Measurements from ENCODE around the gene AXIN1. TPM values are rescaled to one million over a fixed set of nuclear protein-coding genes. Genes with fewer than 3 reads are reported as not detected.

The AXIN1 gene
- total RNA-seq, 2 experiments from 2014 or later = 30.9 to 32.5 TPM

- no peaks in the 10 kb centered on the region for H3K4me1 Mint-ChIP-seq
- DNase-seq = no peak
- no peaks in the 10 kb centered on the region for H3K36me3 Mint-ChIP-seq
- no peaks in the 10 kb centered on the region for H3K27me3 Mint-ChIP-seq
- ATAC-seq (ENCODE audit: low read depth) = no peak
- no peak overlapping the region for H3K4me3 Mint-ChIP-seq
- no peaks in the 10 kb centered on the region for H3K9me3 Mint-ChIP-seq
- H3K27ac Mint-ChIP-seq = no peak overlapping the region
- POLR2A ChIA-PET = no interaction called here
These were observed 107.4 kb downstream of the AXIN1 start for GRCh38 chr16:245105-245504.

DNA sequence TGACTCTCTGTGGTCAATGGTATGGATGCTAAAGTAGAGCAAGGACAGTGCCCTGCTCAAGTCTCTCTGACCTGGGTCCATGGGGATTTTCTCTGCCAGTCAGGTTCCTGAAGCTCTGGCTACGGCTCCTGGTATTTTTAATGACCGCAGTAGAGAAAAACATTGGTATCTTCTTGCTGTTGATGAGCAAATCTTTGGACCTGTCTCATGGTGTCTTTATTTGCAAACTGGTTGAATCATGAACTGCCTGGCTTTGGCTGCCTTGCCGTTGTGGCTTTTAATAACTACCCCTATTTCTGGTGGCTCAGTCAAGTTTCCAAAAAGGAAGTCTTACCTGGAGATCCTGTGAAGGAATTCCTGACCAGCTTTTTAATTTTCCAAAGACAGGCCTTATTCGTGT lies 109.2 kb downstream of the AXIN1 start:
- H3K27me3 Mint-ChIP-seq = no peaks in the 10 kb centered on the region
- H3K27ac Mint-ChIP-seq = no peak overlapping the region
- peaks cover 3% of the 10 kb centered on the region for H3K4me1 Mint-ChIP-seq
- H3K9me3 Mint-ChIP-seq = no peaks in the 10 kb centered on the region
- no peak for ATAC-seq (ENCODE audit: low read depth)
- H3K36me3 Mint-ChIP-seq = no peaks in the 10 kb centered on the region
- DNase-seq = no peak
- POLR2A ChIA-PET = interaction anchor here (1.8 kb wide), 1 partner anchor 15 kb away, joined by 10 read pairs; the partner anchor contains the start of gene LUC7L
- no peak overlapping the region for H3K4me3 Mint-ChIP-seq

DNA sequence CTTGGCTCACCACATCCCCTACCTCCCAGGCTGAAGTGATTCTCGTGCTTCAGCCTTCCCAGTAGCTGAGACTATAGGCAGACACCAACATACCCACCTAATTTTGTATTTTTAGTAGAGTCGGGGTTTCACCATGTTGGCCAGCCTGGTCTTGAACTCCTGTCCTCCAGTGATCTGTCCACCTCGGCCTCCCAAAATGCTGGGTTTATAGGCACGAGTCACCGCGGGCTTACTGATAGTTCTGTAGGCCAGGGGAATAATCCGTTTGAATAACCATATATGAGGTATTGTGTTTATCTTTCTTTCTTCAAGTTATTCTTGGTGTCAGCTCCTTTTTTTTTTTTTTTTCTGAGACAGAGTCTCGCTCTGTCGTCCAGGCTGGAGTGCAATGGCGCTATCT lies 110.2 kb downstream of the AXIN1 start:
- H3K9me3 Mint-ChIP-seq = no peaks in the 10 kb centered on the region
- no peak overlapping the region for H3K27ac Mint-ChIP-seq
- no peak overlapping the region for H3K4me3 Mint-ChIP-seq
- no peaks in the 10 kb centered on the region for H3K36me3 Mint-ChIP-seq
- DNase-seq (no peak), ATAC-seq (ENCODE audit: low read depth) (no peak)
- POLR2A ChIA-PET = interaction anchor here (0.5 to 1.8 kb wide), 2 partner anchors 13 to 42 kb away, joined by 5 to 10 read pairs; partner anchors contain the start of gene LUC7L
- peaks cover 2% of the 10 kb centered on the region for H3K27me3 Mint-ChIP-seq
- peaks cover 3% of the 10 kb centered on the region for H3K4me1 Mint-ChIP-seq

GRCh38 chr16:240559-240958 lies 112.0 kb downstream of the AXIN1 start:
- Mint-ChIP-seq H3K9me3 (no peaks in the 10 kb centered on the region), H3K36me3 (peaks cover 1% of the 10 kb centered on the region), H3K27ac (no peak overlapping the region), H3K27me3 (peaks cover 2% of the 10 kb centered on the region), H3K4me1 (peaks cover 4% of the 10 kb centered on the region), H3K4me3 (no peak overlapping the region)
- POLR2A ChIA-PET = interaction anchor here (0.6 kb wide), 1 partner anchor 20 kb away, joined by 5 read pairs; no protein-coding TSS in a partner anchor
- DNase-seq = no peak
- ATAC-seq (ENCODE audit: low read depth) = no peak

DNA sequence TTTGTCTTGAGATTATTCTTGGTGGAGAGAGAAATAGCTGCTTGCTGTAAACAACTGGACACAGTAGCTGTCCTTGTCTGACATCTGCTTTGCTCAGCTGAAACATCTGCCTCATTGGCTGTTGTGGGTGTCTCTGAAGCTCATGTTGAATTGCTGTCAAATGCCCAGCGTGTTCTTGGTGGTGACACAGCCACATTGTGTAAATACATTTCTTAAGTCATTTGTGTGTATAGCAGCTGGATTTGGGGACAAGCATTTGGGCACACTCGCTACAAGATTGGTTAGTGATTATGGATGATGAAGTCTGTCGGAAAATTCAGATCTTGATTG lies 112.6 kb downstream of the AXIN1 start:
- Mint-ChIP-seq H3K27ac (no peak overlapping the region), H3K4me3 (no peak overlapping the region), H3K36me3 (peaks cover 1% of the 10 kb centered on the region), H3K9me3 (no peaks in the 10 kb centered on the region), H3K4me1 (peaks cover 10% of the 10 kb centered on the region), H3K27me3 (peaks cover 2% of the 10 kb centered on the region)
- POLR2A ChIA-PET = interaction anchor here (0.6 kb wide), 1 partner anchor 19 kb away, joined by 5 read pairs; no protein-coding TSS in a partner anchor
- DNase-seq (no peak), ATAC-seq (ENCODE audit: low read depth) (no peak)

Other genes starting within 250 kb of the AXIN1 start
- 10 to 100 TPM; 27.4 to 31.6 TPM for gene NPRL3, start 214.1 kb downstream of the AXIN1 start, total RNA-seq
- not detected for gene HBZ, start 200.1 kb downstream of the AXIN1 start, total RNA-seq
- gene HBM, start 186.7 kb downstream of the AXIN1 start, total RNA-seq = not detected
- gene HBA2, start 179.8 kb downstream of the AXIN1 start, total RNA-seq = not detected
- not detected for gene HBA1, start 176.0 kb downstream of the AXIN1 start, total RNA-seq
- gene HBQ1, start 172.3 kb downstream of the AXIN1 start, total RNA-seq = not detected
- 10 to 100 TPM; 83.8 to 86.2 TPM for gene LUC7L, start 123.3 kb downstream of the AXIN1 start, total RNA-seq
- 10 to 100 TPM; 21.0 to 21.1 TPM for gene FAM234A, start 117.9 kb downstream of the AXIN1 start, total RNA-seq
- not detected for gene RGS11, start 76.8 kb downstream of the AXIN1 start, total RNA-seq
- gene ARHGDIG, start 72.1 kb downstream of the AXIN1 start, total RNA-seq = not detected
- gene PDIA2, start 69.6 kb downstream of the AXIN1 start, total RNA-seq = under 1 TPM in 1 of 2 experiments, not detected in 1; 0.31 TPM
- gene MRPL28, start 17.8 kb upstream of the AXIN1 start, total RNA-seq = 10 to 100 TPM; 64.4 to 67.5 TPM
- gene PGAP6, start 29.3 kb upstream of the AXIN1 start, total RNA-seq = 10 to 100 TPM; 58.9 to 59.0 TPM
- 1 to 10 TPM; 8.2 to 8.8 TPM for gene NME4, start 44.5 kb upstream of the AXIN1 start, total RNA-seq
- 1 to 10 TPM; 5.6 to 7.9 TPM for gene DECR2, start 49.2 kb upstream of the AXIN1 start, total RNA-seq
- 10 to 100 TPM; 28.8 to 29.3 TPM for gene RAB11FIP3, start 72.9 kb upstream of the AXIN1 start, total RNA-seq
- gene CAPN15, start 175.0 kb upstream of the AXIN1 start, total RNA-seq = 10 to 100 TPM; 83.5 to 87.4 TPM
- not detected for gene PRR35, start 207.7 kb upstream of the AXIN1 start, total RNA-seq
- 1 to 10 TPM; 3.0 to 3.6 TPM for gene NHLRC4, start 214.3 kb upstream of the AXIN1 start, total RNA-seq
- gene PIGQ, start 217.2 kb upstream of the AXIN1 start, total RNA-seq = 10 to 100 TPM; 46.3 to 54.3 TPM
- gene RAB40C, start 237.3 kb upstream of the AXIN1 start, total RNA-seq = 10 to 100 TPM; 15.1 to 18.2 TPM